GM18499 (cell line): ENCODE measurements around the gene ARMC8.

Source experiments
- ATAC-seq: cut with Tn5 transposase; IDR thresholded peaks from one replicate; pipeline ENCODE4 v1.9.1; 2021; ENCODE audit warnings: moderate number of reproducible peaks; ENCODE audit not compliant: insufficient read depth, unreplicated experiment

Gene ARMC8

GRCh38 chr3:138297876-138298275 is 110.8 kb downstream of the ARMC8 start:
- no peak for ATAC-seq

DNA sequence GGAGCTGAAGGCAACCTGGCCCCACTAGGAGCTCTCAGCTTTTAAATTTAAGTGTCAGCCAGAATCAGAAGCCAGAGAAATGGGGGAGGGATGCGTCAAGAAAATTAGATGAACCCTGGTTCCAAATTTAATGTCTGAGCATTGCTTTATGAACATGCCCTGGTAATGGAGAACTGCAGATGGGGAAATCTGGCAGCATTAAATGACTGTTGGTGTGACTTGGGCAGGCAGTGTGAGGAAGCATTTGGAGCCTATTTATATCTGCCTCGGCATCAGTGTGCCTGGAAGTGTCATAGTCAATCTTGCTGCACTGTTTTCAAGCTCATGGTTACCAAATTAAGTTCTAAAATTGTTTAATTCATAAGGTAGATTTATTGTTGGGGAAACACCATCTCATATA is 113.5 kb downstream of the ARMC8 start:
- ATAC-seq, result no peak

DNA sequence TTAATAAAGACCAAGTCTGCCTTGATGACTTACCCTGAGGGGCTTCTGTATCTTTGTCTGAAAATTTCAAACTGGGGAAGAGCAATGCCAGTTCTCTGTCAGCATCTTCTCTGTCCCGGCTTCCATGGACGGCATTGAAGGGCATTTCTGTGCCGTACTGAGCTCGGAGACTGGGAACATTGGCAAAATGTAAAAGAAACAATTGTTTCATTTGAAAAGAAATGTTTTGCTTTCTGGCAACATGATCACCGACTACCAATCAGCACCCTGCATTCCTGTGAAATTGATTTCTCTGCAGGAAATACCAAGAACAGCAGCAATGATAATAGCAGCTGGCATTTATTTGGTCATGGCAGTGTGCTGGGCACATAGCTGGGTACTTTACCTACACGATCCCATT is 116.4 kb downstream of the ARMC8 start:
- no peak for ATAC-seq

DNA sequence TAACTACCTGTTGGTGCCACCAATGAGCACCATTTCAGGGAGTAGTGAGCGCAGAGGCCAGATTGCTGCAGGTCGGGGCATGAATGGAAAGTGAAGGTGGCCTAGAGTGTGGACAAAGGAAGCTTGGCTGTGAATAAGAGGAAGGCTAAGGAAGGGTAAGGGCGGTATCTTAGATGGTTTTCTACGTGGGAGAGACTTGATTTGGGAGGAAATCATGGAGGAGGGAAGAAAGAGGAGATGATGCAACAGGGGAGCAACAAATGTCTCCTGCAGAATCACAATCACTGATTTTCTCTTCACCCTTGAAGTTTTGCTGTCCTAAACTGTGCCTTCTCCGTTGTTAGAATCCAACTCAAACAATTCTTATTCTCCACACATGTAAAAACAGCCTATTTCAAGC is 120.8 kb downstream of the ARMC8 start:
- ATAC-seq, result no peak

GRCh38 chr3:138308783-138309182 is 121.7 kb downstream of the ARMC8 start:
- ATAC-seq, result no peak

- no peak for ATAC-seq
Measured at GRCh38 chr3:138310494-138310893, 123.4 kb downstream of the ARMC8 start.

DNA sequence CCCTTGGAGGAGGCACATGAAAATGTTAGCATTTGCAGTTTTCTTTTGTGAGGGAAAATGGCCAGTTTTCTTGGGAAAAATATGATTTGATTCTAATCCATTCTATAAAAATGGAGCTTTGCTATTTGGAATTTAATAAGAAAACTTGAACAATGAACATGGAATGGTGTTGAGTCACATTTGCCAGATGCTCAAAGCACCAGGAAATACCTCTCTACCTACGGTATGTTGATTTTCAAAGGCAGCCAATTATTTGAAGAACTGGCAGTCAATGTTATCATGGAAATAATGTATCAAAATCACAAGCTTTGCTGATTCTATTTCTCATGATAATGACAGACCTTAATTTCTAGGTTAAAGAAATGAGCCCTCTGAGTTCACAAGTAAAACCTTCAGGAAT is 127.7 kb downstream of the ARMC8 start:
- ATAC-seq, result no peak

DNA sequence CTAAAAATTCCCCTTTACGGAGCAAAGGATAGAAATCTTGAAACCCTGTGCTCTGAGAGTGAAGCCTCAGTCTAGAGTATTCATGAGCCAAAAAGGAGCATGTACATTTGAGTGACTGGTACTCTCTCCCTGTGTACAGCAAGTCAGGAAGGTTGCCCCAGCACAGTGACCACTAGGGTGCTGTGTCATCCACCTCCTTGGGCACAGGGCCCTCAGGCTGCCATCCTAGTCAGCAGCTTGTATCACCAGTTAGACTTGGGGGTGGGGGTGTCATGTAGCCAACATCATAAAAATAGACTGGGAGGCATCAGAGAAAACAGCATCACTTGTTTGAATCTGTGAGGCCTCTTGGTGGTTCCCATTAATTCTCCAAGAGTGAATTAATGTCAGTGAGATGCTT is 130.6 kb downstream of the ARMC8 start:
- ATAC-seq, result no peak

- no peak for ATAC-seq
Measured at GRCh38 chr3:138323971-138324370, 136.9 kb downstream of the ARMC8 start.

DNA sequence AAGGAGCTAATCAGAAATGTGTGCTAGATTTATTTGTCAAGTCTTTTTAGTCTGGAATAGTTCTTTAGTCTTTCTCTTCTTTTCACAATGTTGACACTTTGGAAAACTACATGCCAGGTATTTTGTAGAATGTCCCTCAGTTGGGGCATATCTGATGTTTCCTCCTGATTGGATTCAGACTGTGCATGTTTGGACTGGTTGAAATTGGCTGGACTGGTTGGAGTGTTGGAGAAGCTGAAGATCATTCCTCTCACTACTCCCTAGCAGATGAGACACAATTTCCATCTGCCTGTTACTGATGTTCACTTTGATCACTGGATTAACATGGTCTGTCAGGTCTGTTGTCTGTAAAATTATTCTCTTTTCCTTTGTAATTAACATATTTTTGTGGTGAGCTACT is 138.9 kb downstream of the ARMC8 start:
- no peak for ATAC-seq

GRCh38 chr3:138326866-138327595 is 139.9 kb downstream of the ARMC8 start:
- ATAC-seq, result no peak

GRCh38 chr3:138327831-138328230 is 140.7 kb downstream of the ARMC8 start:
- ATAC-seq, result no peak

DNA sequence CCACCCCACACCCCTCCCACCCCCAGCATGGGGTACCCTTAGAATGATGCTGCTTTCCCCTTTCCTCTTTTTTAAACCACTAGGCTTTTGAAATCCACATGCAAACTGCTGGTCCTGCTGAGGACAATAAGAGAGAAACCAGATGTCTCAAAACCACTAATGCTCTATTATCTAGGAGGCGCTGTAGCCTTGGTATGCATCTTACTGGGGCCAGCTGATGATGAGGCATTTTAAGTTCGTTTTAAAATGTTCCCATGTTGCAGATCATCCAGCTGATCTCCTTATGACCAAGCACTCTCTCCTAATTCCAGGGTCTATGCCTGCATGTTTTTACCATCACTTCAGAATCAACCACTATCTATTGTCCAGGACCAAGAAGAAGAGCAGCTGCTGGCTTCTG is 141.2 kb downstream of the ARMC8 start:
- no peak for ATAC-seq

DNA sequence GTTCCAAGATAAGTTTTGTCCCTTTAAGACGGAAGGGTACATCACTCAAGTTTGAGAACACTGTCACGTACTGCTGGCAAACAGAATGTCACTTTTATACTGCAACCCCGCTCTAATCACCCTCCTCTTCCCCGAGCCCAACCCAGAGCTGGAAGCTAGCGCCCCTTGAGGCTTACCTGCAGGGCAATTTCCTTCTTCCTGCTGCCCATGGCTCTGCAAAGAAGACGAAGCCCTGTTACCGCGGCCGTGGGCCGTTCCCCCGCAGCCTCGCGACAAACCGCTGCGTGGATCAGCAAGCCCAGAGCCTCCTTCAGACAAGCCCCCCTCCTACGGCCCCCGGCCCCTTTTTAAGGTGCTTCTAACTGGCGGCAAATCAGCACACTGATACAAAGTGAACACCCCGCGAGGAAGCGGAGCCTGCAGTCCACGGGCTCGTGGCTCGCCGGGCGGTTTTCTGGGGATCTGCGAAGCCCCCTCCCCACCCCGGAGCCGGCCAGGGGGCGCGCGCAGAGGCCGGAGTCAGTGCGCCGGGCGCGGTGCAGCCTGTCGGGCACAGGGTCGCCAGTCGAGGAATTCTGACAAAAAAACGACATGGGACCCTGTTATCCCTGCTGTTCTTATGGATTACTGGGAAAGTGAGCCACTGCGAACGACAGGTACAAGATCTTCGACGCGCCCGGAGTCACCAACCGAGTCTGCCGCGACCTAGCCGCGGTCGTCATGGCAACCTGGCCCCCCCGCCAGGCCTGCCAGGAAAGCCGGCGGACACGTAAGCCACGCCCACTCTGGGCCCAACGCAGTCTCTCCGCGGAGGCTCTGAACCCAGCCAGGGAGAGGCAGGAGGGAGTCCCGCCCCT is 142.3 kb downstream of the ARMC8 start, which contains the start of gene NME9:
Gene NME9, minus strand, starts transcription at position 725 of the 857 bp plus-strand sequence. Its CDS starts 516 bp downstream, at position 209.
- ATAC-seq, result no peak

DNA sequence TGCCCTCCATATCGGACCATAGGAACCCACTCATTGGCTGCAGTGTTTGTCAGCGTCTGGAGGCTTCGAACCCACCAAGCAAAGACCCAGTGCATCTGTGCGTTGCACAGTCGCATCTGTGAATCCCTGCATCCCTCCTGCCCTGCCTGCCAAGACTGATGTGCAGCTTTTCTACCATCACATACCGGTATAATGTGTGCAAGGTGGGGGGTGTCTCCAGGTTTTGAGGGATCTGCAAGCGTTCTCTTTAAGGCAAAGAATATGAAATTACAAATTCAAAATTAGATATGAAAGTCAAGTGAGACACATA is 142.8 kb downstream of the ARMC8 start:
- no peak for ATAC-seq

DNA sequence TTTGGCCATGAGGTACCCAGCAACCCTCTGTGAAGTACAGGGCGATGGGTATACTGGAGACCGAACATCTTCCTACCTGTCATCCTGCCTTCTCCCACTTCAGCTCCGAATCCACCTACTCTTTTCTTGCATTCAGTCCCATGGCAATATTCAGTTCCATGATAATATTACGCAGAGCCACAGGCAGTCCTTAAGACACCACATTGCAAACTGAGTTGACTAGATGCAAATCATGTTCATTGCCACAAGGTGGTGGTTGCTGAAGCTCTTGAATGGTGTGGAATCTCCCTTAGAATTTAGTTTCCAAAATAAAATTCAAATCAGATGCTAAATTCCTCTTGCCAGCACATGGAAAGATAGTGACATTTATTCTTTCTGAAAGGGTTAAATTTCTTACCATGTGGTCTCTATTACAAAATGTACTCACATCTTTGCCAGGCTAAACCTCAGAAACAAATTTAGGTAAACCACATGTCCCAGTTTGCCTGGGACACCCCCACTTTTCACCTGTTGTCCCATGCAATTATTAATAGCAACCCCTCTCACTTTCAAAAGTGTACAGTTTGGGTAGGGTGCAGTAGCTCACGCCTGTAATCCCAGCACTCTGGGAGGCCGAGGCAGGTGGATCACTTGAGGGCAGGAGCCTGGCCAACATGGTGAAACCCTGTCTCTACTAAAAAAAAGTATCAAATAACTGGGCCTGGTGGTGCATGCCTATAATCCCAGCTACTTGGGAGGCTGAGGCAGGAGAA is 144.2 kb downstream of the ARMC8 start:
- ATAC-seq, result no peak

DNA sequence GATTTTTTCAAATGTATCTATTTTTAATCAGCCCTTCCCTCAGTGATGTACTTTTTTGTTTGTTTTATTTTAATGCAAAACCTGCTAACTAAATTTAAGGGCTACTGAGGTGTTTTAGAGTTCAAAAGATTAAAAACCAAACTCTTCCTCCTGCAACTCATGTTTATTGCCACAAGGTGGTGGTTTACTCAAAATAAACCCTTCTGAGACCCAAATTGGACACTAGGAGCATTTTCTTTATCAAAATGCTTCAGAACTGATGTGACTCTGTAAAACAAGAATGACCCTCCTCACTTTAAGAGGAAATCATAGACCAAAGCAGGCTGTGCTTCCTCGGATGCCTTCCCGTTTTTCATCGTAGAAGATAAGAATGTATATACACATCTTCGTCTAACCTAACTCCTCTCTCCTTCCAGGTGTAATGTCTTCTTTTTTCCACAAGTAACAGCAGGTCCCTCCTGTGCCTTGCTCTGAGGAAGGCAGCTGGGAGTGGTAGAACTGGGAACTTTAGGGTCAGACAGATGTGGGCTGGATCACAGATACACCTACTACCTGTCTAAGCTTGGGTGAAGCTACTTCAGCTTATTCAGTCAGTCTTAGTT is 145.5 kb downstream of the ARMC8 start:
- no peak for ATAC-seq

- no peak for ATAC-seq
Measured at GRCh38 chr3:138334608-138335007, 147.5 kb downstream of the ARMC8 start.

DNA sequence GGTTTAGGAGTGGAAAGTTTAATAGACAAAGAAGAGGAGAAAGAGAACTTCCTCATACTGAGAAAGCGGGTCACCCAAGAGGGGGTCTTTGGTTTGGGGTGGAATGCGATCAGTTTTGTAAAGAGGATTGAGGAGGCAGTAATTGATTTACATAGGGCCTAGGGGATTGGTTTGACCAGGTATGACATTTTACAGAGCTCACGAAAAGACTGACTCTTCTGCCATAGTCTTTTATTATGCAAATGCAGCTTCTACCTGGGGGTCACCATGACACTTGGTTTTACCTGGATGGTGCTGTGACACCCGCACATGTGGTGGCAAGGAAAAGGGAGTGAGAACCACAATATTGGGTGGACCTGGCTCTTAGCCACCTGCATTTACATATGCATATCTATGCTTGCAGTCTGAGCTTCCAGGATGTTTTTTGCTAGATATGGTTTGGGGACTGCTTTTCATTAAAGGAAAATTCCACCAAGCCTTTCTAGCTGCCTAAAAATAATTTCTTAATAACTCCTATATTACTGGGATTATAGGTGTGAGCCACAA is 149.4 kb downstream of the ARMC8 start:
- ATAC-seq, result no peak

DNA sequence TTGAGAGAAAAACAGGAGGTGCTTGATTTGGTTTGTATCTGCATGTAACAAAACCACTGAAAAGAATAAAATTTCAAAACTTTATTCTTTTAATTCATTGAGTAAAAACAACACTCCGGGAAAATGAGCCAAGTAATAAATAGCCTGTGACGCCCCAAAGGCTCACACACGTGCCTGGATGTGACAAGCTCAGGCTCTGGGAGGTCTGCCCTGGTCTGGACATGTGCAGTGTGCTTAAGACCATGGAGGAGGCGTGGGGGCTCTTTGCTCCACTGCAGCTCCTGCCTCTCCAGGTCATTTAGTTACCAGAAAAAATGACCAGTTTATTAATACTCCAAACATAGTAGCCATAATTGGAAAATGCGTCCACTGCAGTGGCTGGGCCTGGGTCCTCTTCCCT is 151.1 kb downstream of the ARMC8 start:
- ATAC-seq, result no peak
